Measurements from ENCODE around the gene CMTR1.

Gene CMTR1

GRCh38 chr6:37478827-37479226 lies 45.8 kb downstream of the CMTR1 start:
- TF ChIP-seq TAF1 (IDR thresholded peaks at IDR 0.05; ENCODE audit: borderline replicate concordance, insufficient read depth, low read length): no peak
- TF ChIP-seq, protein P1, sequence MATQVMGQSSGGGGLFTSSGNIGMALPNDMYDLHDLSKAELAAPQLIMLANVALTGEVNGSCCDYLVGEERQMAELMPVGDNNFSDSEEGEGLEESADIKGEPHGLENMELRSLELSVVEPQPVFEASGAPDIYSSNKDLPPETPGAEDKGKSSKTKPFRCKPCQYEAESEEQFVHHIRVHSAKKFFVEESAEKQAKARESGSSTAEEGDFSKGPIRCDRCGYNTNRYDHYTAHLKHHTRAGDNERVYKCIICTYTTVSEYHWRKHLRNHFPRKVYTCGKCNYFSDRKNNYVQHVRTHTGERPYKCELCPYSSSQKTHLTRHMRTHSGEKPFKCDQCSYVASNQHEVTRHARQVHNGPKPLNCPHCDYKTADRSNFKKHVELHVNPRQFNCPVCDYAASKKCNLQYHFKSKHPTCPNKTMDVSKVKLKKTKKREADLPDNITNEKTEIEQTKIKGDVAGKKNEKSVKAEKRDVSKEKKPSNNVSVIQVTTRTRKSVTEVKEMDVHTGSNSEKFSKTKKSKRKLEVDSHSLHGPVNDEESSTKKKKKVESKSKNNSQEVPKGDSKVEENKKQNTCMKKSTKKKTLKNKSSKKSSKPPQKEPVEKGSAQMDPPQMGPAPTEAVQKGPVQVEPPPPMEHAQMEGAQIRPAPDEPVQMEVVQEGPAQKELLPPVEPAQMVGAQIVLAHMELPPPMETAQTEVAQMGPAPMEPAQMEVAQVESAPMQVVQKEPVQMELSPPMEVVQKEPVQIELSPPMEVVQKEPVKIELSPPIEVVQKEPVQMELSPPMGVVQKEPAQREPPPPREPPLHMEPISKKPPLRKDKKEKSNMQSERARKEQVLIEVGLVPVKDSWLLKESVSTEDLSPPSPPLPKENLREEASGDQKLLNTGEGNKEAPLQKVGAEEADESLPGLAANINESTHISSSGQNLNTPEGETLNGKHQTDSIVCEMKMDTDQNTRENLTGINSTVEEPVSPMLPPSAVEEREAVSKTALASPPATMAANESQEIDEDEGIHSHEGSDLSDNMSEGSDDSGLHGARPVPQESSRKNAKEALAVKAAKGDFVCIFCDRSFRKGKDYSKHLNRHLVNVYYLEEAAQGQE (IDR thresholded peaks at IDR 0.05; ENCODE audit: insufficient read depth in 1 of 2, low read depth in 2 of 2, low read length in 2 of 2): no peak
- no peak for TF ChIP-seq FOXP2 (optimal IDR thresholded peaks at IDR 0.05; ENCODE audit: borderline replicate concordance, extremely low read depth, extremely low read length, insufficient read depth)
- no peak for TF ChIP-seq SIN3A (IDR thresholded peaks at IDR 0.05; ENCODE audit: borderline replicate concordance, insufficient read depth, low read length)
- TF ChIP-seq POLR2AphosphoS5 (IDR thresholded peaks at IDR 0.05; ENCODE audit: low read depth, low read length): no peak

DNA sequence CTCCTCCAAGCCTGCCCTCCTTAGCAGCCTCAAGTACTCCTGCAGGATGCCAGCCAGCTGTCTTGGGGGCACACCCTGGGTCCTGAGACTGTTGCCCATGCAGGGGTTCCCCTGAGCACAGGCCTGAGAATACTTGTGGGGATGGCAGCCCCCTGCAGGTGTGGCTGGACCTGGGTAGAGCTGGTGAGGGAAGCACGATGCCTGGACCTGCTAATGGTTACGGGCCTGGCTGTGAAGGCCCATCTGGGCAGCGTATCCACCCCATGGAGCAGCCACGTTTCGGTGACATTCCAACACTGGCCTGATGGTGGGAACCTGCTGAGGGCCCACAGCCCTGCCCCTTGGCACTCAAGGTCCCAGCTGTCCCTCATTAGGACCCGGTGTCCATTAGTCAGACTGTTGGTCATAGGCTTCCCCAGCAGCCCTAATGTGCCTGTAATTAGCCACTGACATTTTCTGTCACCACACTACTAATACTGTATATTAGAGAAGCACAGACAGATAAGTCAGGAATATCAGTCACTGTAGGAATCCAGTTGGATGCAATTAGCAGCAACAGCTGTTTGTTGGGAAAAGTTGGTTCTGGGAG lies 46.3 kb downstream of the CMTR1 start:
- TF ChIP-seq SIN3A (IDR thresholded peaks at IDR 0.05; ENCODE audit: borderline replicate concordance, insufficient read depth, low read length) (no peak), FOXP2 (optimal IDR thresholded peaks at IDR 0.05; ENCODE audit: borderline replicate concordance, extremely low read depth, extremely low read length, insufficient read depth) (no peak), POLR2AphosphoS5 (IDR thresholded peaks at IDR 0.05; ENCODE audit: low read depth, low read length) (no peak), TAF1 (IDR thresholded peaks at IDR 0.05; ENCODE audit: borderline replicate concordance, insufficient read depth, low read length) (no peak)
- TF ChIP-seq, protein P1 (IDR thresholded peaks at IDR 0.05; ENCODE audit: insufficient read depth in 1 of 2, low read depth in 2 of 2, low read length in 2 of 2): no peak

GRCh38 chr6:37480118-37480736 lies 47.2 kb downstream of the CMTR1 start:
- TF ChIP-seq FOXP2 (optimal IDR thresholded peaks at IDR 0.05; ENCODE audit: borderline replicate concordance, extremely low read depth, extremely low read length, insufficient read depth) (no peak), POLR2AphosphoS5 (IDR thresholded peaks at IDR 0.05; ENCODE audit: low read depth, low read length) (no peak), SIN3A (IDR thresholded peaks at IDR 0.05; ENCODE audit: borderline replicate concordance, insufficient read depth, low read length) (no peak), TAF1 (IDR thresholded peaks at IDR 0.05; ENCODE audit: borderline replicate concordance, insufficient read depth, low read length) (no peak)
- TF ChIP-seq, protein P1 (IDR thresholded peaks at IDR 0.05; ENCODE audit: insufficient read depth in 1 of 2, low read depth in 2 of 2, low read length in 2 of 2): no peak

DNA sequence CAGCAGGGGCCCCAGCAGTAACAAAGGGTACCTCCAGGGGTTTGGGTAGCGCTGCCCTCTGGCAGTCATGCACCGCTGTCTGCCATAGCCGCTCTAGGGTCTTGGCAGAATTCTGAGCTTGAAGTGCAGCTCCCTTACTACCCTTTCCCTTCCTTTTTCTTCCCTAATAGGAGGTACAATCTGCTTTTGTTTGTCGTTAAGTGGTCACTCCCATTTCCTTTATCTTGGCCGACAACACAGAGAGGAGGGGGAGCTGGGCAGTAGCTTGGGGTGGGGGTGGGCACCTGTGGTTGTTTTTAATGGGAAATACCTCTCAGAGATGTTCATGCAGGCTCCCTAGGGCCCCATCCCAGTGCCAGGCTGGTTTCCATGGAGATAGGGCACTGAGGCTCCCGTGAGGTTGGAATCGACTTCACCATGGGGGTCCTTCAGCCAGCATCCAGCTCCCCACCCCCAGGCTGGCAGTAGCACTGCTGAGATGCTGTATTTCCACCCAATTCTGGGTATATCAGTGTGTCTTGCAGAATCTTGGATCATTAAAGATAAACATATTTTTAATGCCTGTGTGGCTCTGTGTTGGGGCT lies 48.0 kb downstream of the CMTR1 start:
- TF ChIP-seq FOXP2 (optimal IDR thresholded peaks at IDR 0.05; ENCODE audit: borderline replicate concordance, extremely low read depth, extremely low read length, insufficient read depth) (no peak), TAF1 (IDR thresholded peaks at IDR 0.05; ENCODE audit: borderline replicate concordance, insufficient read depth, low read length) (no peak), SIN3A (IDR thresholded peaks at IDR 0.05; ENCODE audit: borderline replicate concordance, insufficient read depth, low read length) (no peak), POLR2AphosphoS5 (IDR thresholded peaks at IDR 0.05; ENCODE audit: low read depth, low read length) (no peak)
- TF ChIP-seq, protein P1 (IDR thresholded peaks at IDR 0.05; ENCODE audit: insufficient read depth in 1 of 2, low read depth in 2 of 2, low read length in 2 of 2): no peak
